GM19438 (cell line): Measurements from ENCODE around the gene NACC1.
A peak's percentile ranks its signal among the peaks of the same experiment; 100 is the strongest.

Experiments
- ATAC-seq: cut with Tn5 transposase; IDR thresholded peaks from one replicate; pipeline ENCODE4 v1.9.1; 2021; ENCODE audit warnings: low read depth; ENCODE audit not compliant: unreplicated experiment

NACC1 gene

GRCh38 chr19:13117772-13118423 lies at the start of gene NACC1:
Gene NACC1 (plus strand): TSS chr19:13118264. CDS start chr19:13135208, 16,944 bp downstream.
- ATAC-seq: peak; percentile 65

GRCh38 chr19:13069415-13070359 lies 48.4 kb upstream of the NACC1 start:
- no peak for ATAC-seq

GRCh38 chr19:13070425-13071140 lies 47.5 kb upstream of the NACC1 start:
- no peak for ATAC-seq

- no peak for ATAC-seq
Observed at GRCh38 chr19:13071444-13072187, 46.4 kb upstream of the NACC1 start.

- ATAC-seq: no peak
Observed at GRCh38 chr19:13072188-13072908, 45.7 kb upstream of the NACC1 start.

- no peak for ATAC-seq
Observed at GRCh38 chr19:13073263-13073662, 44.8 kb upstream of the NACC1 start.

- ATAC-seq: no peak
Observed at GRCh38 chr19:13074378-13074777, 43.7 kb upstream of the NACC1 start.

- ATAC-seq: no peak
Observed at GRCh38 chr19:13076320-13076719, 41.7 kb upstream of the NACC1 start.

GRCh38 chr19:13076787-13077186 lies 41.3 kb upstream of the NACC1 start:
- no peak for ATAC-seq

GRCh38 chr19:13077240-13077639 lies 40.8 kb upstream of the NACC1 start:
- no peak for ATAC-seq

- no peak for ATAC-seq
Observed at GRCh38 chr19:13078381-13078780, 39.7 kb upstream of the NACC1 start.

- ATAC-seq: no peak
Observed at GRCh38 chr19:13078897-13079541, 39.0 kb upstream of the NACC1 start.

- ATAC-seq: no peak
Observed at GRCh38 chr19:13079542-13079986, 38.5 kb upstream of the NACC1 start.

GRCh38 chr19:13082192-13083007 lies 35.7 kb upstream of the NACC1 start:
- no peak for ATAC-seq

GRCh38 chr19:13083008-13083404 lies 35.1 kb upstream of the NACC1 start:
- no peak for ATAC-seq

GRCh38 chr19:13083627-13084026 lies 34.4 kb upstream of the NACC1 start:
- no peak for ATAC-seq

GRCh38 chr19:13085666-13086065 lies 32.4 kb upstream of the NACC1 start:
- no peak for ATAC-seq

GRCh38 chr19:13086341-13086740 lies 31.7 kb upstream of the NACC1 start:
- no peak for ATAC-seq
